ENCODE results near the gene NFKBIE. TPM values are rescaled to one million over a fixed set of nuclear protein-coding genes. Genes with fewer than 3 reads are reported as not detected.

The NFKBIE gene
- total and polyA plus RNA-seq, 2 of the 13 experiments (the other 11 are each of a cell fraction or from before 2014, with no cell fraction given): 6.7 to 14.5 TPM

DNA sequence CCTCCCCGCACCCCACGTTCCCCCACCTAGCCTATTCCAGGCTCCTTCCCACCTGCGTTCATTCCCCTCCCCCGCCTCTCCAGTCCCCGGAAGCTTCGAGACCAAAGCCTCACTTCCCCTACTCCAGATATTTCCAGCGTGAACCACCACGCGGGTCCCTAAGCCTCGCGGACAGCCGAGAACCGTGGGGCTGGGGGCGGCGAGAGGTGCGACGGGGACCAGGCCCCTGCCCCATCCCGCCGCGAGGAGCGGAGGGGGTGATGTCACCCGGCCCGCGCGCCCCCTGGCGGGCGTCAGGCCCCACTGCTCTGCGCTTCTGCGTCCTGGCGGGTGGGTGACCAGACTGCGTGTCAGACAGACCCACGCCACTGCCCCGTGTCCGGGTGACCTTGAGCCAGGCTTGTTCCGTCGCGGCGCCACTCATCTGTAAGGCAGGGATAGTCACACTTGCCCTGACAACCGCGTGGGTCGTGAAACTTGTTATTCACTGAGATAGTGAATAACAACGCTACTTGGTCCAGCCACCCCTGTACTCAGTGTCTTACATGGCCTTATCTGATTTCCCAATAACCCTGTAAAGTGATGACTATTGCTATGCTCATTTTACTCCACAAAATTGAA is 27.4 kb downstream of the NFKBIE start (continued):
- TF ChIP-seq RBFOX2 (IDR thresholded peaks at IDR 0.05; ENCODE audit: low read depth, low read length) (peak; percentile 82), IRF2 (CRISPR knock-in tag; IDR thresholded peaks at IDR 0.05) (0 out of 2 replicates have a peak, but pooled peaks have one; percentile 38), ARNT (IDR thresholded peaks at IDR 0.05) (no peak), ZNF883 (CRISPR knock-in tag; IDR thresholded peaks at IDR 0.05; ENCODE audit: not compliant biosample characterization) (peak; percentile 78)
- TF ChIP-seq, protein P1, sequence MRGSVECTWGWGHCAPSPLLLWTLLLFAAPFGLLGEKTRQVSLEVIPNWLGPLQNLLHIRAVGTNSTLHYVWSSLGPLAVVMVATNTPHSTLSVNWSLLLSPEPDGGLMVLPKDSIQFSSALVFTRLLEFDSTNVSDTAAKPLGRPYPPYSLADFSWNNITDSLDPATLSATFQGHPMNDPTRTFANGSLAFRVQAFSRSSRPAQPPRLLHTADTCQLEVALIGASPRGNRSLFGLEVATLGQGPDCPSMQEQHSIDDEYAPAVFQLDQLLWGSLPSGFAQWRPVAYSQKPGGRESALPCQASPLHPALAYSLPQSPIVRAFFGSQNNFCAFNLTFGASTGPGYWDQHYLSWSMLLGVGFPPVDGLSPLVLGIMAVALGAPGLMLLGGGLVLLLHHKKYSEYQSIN (CRISPR knock-in tag; IDR thresholded peaks at IDR 0.05; ENCODE audit: borderline replicate concordance): no peak
- TF ChIP-seq, protein P2, sequence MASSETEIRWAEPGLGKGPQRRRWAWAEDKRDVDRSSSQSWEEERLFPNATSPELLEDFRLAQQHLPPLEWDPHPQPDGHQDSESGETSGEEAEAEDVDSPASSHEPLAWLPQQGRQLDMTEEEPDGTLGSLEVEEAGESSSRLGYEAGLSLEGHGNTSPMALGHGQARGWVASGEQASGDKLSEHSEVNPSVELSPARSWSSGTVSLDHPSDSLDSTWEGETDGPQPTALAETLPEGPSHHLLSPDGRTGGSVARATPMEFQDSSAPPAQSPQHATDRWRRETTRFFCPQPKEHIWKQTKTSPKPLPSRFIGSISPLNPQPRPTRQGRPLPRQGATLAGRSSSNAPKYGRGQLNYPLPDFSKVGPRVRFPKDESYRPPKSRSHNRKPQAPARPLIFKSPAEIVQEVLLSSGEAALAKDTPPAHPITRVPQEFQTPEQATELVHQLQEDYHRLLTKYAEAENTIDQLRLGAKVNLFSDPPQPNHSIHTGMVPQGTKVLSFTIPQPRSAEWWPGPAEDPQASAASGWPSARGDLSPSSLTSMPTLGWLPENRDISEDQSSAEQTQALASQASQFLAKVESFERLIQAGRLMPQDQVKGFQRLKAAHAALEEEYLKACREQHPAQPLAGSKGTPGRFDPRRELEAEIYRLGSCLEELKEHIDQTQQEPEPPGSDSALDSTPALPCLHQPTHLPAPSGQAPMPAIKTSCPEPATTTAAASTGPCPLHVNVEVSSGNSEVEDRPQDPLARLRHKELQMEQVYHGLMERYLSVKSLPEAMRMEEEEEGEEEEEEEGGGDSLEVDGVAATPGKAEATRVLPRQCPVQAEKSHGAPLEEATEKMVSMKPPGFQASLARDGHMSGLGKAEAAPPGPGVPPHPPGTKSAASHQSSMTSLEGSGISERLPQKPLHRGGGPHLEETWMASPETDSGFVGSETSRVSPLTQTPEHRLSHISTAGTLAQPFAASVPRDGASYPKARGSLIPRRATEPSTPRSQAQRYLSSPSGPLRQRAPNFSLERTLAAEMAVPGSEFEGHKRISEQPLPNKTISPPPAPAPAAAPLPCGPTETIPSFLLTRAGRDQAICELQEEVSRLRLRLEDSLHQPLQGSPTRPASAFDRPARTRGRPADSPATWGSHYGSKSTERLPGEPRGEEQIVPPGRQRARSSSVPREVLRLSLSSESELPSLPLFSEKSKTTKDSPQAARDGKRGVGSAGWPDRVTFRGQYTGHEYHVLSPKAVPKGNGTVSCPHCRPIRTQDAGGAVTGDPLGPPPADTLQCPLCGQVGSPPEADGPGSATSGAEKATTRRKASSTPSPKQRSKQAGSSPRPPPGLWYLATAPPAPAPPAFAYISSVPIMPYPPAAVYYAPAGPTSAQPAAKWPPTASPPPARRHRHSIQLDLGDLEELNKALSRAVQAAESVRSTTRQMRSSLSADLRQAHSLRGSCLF (CRISPR knock-in tag; IDR thresholded peaks at IDR 0.05; ENCODE audit: borderline replicate concordance): no peak
- TF ChIP-seq, protein P3, sequence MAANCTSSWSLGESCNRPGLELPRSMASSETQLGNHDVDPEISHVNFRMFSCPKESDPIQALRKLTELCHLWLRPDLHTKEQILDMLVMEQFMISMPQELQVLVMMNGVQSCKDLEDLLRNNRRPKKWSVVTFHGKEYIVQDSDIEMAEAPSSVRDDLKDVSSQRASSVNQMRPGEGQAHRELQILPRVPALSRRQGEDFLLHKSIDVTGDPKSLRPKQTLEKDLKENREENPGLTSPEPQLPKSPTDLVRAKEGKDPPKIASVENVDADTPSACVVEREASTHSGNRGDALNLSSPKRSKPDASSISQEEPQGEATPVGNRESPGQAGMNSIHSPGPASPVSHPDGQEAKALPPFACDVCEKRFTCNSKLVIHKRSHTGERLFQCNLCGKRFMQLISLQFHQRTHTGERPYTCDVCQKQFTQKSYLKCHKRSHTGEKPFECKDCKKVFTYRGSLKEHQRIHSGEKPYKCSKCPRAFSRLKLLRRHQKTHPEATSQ (CRISPR knock-in tag; IDR thresholded peaks at IDR 0.05; ENCODE audit: borderline replicate concordance): no peak
- TF ChIP-seq, protein P4, sequence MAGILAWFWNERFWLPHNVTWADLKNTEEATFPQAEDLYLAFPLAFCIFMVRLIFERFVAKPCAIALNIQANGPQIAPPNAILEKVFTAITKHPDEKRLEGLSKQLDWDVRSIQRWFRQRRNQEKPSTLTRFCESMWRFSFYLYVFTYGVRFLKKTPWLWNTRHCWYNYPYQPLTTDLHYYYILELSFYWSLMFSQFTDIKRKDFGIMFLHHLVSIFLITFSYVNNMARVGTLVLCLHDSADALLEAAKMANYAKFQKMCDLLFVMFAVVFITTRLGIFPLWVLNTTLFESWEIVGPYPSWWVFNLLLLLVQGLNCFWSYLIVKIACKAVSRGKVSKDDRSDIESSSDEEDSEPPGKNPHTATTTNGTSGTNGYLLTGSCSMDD (CRISPR knock-in tag; IDR thresholded peaks at IDR 0.05): no peak
- TF ChIP-seq, protein P5, sequence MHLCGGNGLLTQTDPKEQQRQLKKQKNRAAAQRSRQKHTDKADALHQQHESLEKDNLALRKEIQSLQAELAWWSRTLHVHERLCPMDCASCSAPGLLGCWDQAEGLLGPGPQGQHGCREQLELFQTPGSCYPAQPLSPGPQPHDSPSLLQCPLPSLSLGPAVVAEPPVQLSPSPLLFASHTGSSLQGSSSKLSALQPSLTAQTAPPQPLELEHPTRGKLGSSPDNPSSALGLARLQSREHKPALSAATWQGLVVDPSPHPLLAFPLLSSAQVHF (CRISPR knock-in tag; IDR thresholded peaks at IDR 0.05): 0 out of 2 replicates have a peak, but pooled peaks have one; percentile 33
- TF ChIP-seq, protein P6, sequence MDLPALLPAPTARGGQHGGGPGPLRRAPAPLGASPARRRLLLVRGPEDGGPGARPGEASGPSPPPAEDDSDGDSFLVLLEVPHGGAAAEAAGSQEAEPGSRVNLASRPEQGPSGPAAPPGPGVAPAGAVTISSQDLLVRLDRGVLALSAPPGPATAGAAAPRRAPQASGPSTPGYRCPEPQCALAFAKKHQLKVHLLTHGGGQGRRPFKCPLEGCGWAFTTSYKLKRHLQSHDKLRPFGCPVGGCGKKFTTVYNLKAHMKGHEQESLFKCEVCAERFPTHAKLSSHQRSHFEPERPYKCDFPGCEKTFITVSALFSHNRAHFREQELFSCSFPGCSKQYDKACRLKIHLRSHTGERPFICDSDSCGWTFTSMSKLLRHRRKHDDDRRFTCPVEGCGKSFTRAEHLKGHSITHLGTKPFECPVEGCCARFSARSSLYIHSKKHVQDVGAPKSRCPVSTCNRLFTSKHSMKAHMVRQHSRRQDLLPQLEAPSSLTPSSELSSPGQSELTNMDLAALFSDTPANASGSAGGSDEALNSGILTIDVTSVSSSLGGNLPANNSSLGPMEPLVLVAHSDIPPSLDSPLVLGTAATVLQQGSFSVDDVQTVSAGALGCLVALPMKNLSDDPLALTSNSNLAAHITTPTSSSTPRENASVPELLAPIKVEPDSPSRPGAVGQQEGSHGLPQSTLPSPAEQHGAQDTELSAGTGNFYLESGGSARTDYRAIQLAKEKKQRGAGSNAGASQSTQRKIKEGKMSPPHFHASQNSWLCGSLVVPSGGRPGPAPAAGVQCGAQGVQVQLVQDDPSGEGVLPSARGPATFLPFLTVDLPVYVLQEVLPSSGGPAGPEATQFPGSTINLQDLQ (CRISPR knock-in tag; IDR thresholded peaks at IDR 0.05): no peak
- TF ChIP-seq, protein P7, sequence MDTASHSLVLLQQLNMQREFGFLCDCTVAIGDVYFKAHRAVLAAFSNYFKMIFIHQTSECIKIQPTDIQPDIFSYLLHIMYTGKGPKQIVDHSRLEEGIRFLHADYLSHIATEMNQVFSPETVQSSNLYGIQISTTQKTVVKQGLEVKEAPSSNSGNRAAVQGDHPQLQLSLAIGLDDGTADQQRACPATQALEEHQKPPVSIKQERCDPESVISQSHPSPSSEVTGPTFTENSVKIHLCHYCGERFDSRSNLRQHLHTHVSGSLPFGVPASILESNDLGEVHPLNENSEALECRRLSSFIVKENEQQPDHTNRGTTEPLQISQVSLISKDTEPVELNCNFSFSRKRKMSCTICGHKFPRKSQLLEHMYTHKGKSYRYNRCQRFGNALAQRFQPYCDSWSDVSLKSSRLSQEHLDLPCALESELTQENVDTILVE (CRISPR knock-in tag; IDR thresholded peaks at IDR 0.05): peak; percentile 69; the same call in 1 of the 2 replicates
- TF ChIP-seq, protein P8, sequence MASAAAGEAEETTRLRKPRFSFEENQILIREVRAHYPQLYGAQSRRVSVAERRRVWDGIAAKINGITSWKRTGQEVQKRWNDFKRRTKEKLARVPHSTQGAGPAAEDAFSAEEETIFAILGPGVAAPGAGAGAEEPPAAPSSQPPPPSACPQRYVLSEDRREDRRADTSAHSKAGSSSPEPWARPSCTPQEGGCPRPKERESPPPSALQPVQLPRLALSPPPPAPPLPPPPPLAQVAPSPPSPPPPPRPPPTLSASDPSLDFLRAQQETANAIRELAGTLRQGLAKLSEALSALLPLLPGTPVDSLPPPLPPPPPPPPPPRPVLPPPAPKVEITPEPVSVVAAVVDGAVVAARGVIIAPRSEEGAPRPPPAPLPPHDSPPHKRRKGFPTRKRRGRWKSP (CRISPR knock-in tag; IDR thresholded peaks at IDR 0.05): no peak

All from HepG2 (cell line).